Measurements from ENCODE around the gene AFAP1L1.

GRCh38 chr5:149325894-149326293 is 54.2 kb downstream of the AFAP1L1 start:
- TF ChIP-seq FOXM1 (IDR thresholded peaks at IDR 0.05; ENCODE audit: borderline replicate concordance) = no peak
- no peak for TF ChIP-seq TARDBP (IDR thresholded peaks at IDR 0.05)
- TF ChIP-seq ELF4 (IDR thresholded peaks at IDR 0.05) = no peak
- no peak for TF ChIP-seq FOXK2 (IDR thresholded peaks at IDR 0.05)
- TF ChIP-seq SUZ12 (IDR thresholded peaks at IDR 0.05) = no peak
- no peak for TF ChIP-seq ARNT (IDR thresholded peaks at IDR 0.05)
- TF ChIP-seq SP1 (IDR thresholded peaks at IDR 0.05) = no peak
- TF ChIP-seq NFRKB (IDR thresholded peaks at IDR 0.05) = no peak
- no peak for TF ChIP-seq HDGF (IDR thresholded peaks at IDR 0.05; ENCODE audit: borderline replicate concordance)
- no peak for TF ChIP-seq FOXA1 (IDR thresholded peaks at IDR 0.05)
- TF ChIP-seq BHLHE40 (IDR thresholded peaks at IDR 0.05; ENCODE audit: borderline replicate concordance) = no peak
- TF ChIP-seq, protein P1, sequence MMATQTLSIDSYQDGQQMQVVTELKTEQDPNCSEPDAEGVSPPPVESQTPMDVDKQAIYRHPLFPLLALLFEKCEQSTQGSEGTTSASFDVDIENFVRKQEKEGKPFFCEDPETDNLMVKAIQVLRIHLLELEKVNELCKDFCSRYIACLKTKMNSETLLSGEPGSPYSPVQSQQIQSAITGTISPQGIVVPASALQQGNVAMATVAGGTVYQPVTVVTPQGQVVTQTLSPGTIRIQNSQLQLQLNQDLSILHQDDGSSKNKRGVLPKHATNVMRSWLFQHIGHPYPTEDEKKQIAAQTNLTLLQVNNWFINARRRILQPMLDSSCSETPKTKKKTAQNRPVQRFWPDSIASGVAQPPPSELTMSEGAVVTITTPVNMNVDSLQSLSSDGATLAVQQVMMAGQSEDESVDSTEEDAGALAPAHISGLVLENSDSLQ (IDR thresholded peaks at IDR 0.05) = no peak
- no peak for TF ChIP-seq LEF1 (IDR thresholded peaks at IDR 0.05; ENCODE audit: borderline replicate concordance)
